Kidney (tissue), 14 donors: Measurements from ENCODE around the gene MICAL2. TPM values are rescaled to one million over a fixed set of nuclear protein-coding genes. Genes with fewer than 3 reads are reported as not detected.

Experiments
- DNase-seq, 5 donors: peaks; one replicate each; pipeline ENCODE4 v3.0.0-alpha.2; 2013 to 2020
- FAIRE-seq: peaks from 2 replicates; lab custom pipeline; 2012; peaks lifted over from hg19 to GRCh38; lab: Jason Lieb, UNC
- H3K27ac ChIP-seq, 2 donors: one replicate each; pipeline ENCODE4 v1.7.0; 2013; ENCODE audit warnings: low read depth in 2 of 2, low read length in 2 of 2, inconsistent platforms in 1 of 2
- H3K27me3 ChIP-seq: one replicate; pipeline ENCODE4 v1.7.1; 2013; ENCODE audit warnings: low read length, inconsistent platforms; ENCODE audit not compliant: control insufficient read depth, insufficient read depth
- H3K36me3 ChIP-seq, 3 donors: one replicate each; pipeline versions ENCODE4 v1.7.0 to v1.7.1; 2013; ENCODE audit warnings: low read length in 3 of 3, control low read depth in 1 of 3, inconsistent platforms in 1 of 3; ENCODE audit not compliant: insufficient read depth in 3 of 3, control insufficient read depth in 2 of 3
- H3K4me1 ChIP-seq, 3 donors: one replicate each; pipeline versions ENCODE4 v1.7.0 to v1.7.1; 2013; ENCODE audit warnings: low read length in 3 of 3, inconsistent platforms in 1 of 3, low read depth in 1 of 3; ENCODE audit not compliant: control insufficient read depth in 2 of 3, insufficient read depth in 2 of 3
- H3K4me3 ChIP-seq, 3 donors: one replicate each; pipeline versions ENCODE4 v1.7.0 to v1.8.1; 2013; ENCODE audit warnings: low read length in 3 of 3, control low read depth in 1 of 3, inconsistent platforms in 1 of 3
- H3K9ac ChIP-seq, 3 donors: one replicate each; pipeline versions ENCODE4 v1.7.0 to v1.7.1; 2013; ENCODE audit warnings: low read length in 3 of 3, control low read depth in 1 of 3, inconsistent platforms in 1 of 3
- H3K9me3 ChIP-seq, 3 donors: one replicate each; pipeline versions ENCODE4 v1.7.0 to v1.7.1; 2013; ENCODE audit warnings: low read length in 3 of 3, control low read depth in 1 of 3, inconsistent platforms in 1 of 3; ENCODE audit not compliant: control insufficient read depth in 2 of 3, insufficient read depth in 1 of 3
- intact Hi-C: fragments of 100-400 bp; cut with DNase I; formaldehyde crosslinking; loops from one replicate; pipeline ENCODE4 v1.11.1; 2022
- polyA plus RNA-seq: library from polyadenylated mRNA; stranded (reverse); fragments of 350-450 nt; fragmentation: Illumina TruSeq; extraction: RNeasy Lipid Tissue Mini Kit (QIAGEN cat#74804); gene quantifications from one replicate; pipeline ENCODE4 v1.2.3, GENCODE V29; 2014; ENCODE audit warnings: low read depth, low replicate concordance; ENCODE audit not compliant: insufficient read depth
- total RNA-seq: library from RNA; stranded (reverse); fragmentation: NEBNext Ultra II Directional; extraction: Animal tissue kit (Norgen Biotek cat#: 25700); gene quantifications from one replicate; pipeline ENCODE4 v1.2.1, GENCODE V29; 2021
- TF ChIP-seq, protein P1 (sequence below): IDR thresholded peaks from 3 replicates; pipeline ENCODE4 v1.5.1; 2012; ENCODE audit warnings: mild to moderate bottlenecking, moderate library complexity, borderline replicate concordance; ENCODE audit not compliant: insufficient read depth; ENCODE audit errors: extremely low read depth
- donor health status: control.
- donor health status: control.
- donor health status: control.
- donor health status: control.
- donor health status: control.
- donor health status: DM: yes; HTN: yes; CAD: no.
- donor health status: Normal renal cell carcinoma (clear cell type).

Gene MICAL2
- total and polyA plus RNA-seq, 2 donors from 2014 or later, result 7.8 to 64.5 TPM

DNA sequence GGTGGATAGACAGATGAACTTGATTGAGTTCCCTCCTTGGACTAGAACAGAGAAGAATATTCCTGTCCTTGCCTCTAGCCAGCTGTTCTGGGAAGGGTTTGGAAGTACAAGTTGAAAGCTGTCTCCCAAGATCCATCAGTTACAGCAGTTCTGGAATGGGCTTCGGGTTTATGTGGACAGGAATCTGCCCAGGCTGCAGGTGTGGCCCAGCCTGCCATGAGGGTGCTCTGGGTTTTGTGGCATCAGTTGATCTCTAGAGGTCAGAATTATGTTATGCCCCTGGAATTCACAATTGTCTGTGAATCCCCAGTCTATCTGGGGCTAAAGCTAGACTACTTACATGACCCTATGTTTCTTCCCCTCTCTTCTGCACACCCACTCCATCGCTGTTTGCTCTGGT, 4.9 kb upstream of the MICAL2 start:
- Histone ChIP-seq H3K4me1 (peaks cover 0 to 6% (median 0%) of the 10 kb centered on the region in 3 donors), H3K4me3 (no peak overlapping the region), H3K9ac (no peak overlapping the region), H3K9me3 (no peaks in the 10 kb centered on the region), H3K27ac (no peak overlapping the region), H3K36me3 (no peaks in the 10 kb centered on the region), H3K27me3 (no peaks in the 10 kb centered on the region)
- TF ChIP-seq, protein P1, sequence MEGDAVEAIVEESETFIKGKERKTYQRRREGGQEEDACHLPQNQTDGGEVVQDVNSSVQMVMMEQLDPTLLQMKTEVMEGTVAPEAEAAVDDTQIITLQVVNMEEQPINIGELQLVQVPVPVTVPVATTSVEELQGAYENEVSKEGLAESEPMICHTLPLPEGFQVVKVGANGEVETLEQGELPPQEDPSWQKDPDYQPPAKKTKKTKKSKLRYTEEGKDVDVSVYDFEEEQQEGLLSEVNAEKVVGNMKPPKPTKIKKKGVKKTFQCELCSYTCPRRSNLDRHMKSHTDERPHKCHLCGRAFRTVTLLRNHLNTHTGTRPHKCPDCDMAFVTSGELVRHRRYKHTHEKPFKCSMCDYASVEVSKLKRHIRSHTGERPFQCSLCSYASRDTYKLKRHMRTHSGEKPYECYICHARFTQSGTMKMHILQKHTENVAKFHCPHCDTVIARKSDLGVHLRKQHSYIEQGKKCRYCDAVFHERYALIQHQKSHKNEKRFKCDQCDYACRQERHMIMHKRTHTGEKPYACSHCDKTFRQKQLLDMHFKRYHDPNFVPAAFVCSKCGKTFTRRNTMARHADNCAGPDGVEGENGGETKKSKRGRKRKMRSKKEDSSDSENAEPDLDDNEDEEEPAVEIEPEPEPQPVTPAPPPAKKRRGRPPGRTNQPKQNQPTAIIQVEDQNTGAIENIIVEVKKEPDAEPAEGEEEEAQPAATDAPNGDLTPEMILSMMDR, result no peak
- intact Hi-C loops, result no loop called here
- FAIRE-seq (no peak), DNase-seq (no peak)

DNA sequence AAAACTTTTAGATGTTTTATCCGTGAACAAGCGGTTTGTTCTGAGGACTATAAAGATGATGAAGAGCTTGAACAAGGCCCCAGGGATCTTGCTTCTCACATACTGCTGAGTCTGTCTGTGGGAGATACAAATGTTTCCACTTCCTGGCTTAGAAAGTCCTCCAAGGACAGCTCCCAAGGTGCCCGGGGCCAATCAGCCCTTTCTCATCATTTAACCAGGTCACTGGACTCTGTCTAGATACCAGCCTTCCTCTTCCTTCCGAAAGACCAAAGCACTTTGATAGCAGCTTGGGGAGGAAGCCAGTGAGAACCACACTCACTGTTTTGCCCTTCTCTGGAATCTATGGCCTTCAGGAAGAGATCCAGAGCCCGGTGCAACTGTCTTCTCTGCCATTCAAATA, 4.3 kb upstream of the MICAL2 start:
- Histone ChIP-seq H3K4me3 (no peak overlapping the region), H3K27me3 (no peaks in the 10 kb centered on the region), H3K4me1 (peaks cover 0 to 7% (median under 1%) of the 10 kb centered on the region in 3 donors), H3K27ac (no peak overlapping the region), H3K9me3 (no peaks in the 10 kb centered on the region), H3K9ac (no peak overlapping the region), H3K36me3 (no peaks in the 10 kb centered on the region)
- FAIRE-seq (no peak), DNase-seq (no peak)
- intact Hi-C loops, result no loop called here
- TF ChIP-seq, protein P1, result no peak

DNA sequence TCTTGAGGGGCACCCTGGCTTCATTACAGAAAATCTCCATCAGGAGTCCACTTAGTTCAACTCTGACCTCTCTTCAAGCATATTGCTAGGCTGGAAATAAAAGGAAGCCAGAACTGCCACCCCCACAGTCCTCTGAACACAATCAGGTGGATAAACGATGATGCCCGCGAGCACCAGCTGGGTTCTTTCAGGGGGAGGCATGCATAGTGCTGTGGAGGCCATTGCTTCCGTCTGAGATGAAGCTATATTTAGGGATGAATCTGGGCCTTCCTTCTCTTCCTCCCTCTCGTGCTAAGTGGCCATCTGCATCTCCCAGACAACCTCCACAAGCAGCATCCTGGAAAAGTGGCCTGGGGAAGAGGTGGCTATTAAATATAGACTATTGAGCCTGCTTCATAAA, 3.9 kb upstream of the MICAL2 start:
- Histone ChIP-seq H3K36me3 (no peaks in the 10 kb centered on the region), H3K4me3 (no peak overlapping the region), H3K4me1 (peaks cover 0 to 10% (median 4%) of the 10 kb centered on the region in 3 donors), H3K9ac (no peak overlapping the region), H3K9me3 (no peaks in the 10 kb centered on the region), H3K27ac (no peak overlapping the region), H3K27me3 (no peaks in the 10 kb centered on the region)
- intact Hi-C loops, result no loop called here
- FAIRE-seq (no peak), DNase-seq (no peak)
- TF ChIP-seq, protein P1, result no peak

DNA sequence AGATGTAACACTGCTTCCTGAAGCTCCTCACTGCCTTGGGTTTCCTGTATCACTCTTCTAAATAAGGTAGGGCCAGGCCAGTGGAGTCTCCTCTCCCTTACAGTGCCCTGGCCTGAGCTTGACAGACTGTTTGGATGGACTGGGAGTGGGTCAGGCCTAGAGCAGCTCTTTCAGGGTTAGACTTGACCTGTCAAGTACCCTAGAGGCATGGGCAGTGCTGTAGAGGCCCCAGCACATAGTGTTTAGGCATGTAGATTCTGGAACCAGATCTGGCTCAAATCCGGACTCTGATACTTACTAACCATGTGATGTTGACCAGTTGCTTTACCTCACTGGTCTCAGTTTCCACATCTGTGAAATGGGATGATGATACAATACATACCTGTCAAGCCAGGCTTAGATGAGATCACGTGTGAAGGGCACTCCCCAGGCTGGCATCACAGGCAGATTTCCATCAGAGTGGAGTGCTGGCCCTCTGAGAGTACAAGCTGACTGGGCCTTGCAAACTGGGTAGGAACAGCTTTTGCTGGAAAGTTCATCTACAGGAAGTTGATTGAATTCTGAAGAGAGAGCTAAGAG, 1.4 kb upstream of the MICAL2 start:
- FAIRE-seq, result no peak

More for the DNA sequence above, 1.4 kb upstream of the MICAL2 start:
- Histone ChIP-seq H3K27me3 (no peaks in the 10 kb centered on the region), H3K9me3 (no peaks in the 10 kb centered on the region), H3K27ac (no peak overlapping the region), H3K4me1 (peaks cover 0 to 10% (median 4%) of the 10 kb centered on the region in 3 donors), H3K4me3 (no peak overlapping the region), H3K36me3 (no peaks in the 10 kb centered on the region), H3K9ac (no peak overlapping the region)
- DNase-seq, result no peak
- TF ChIP-seq, protein P1, result no peak
- intact Hi-C loops, result no loop called here
